ENCODE data around the gene LIPN.

The LIPN gene

DNA sequence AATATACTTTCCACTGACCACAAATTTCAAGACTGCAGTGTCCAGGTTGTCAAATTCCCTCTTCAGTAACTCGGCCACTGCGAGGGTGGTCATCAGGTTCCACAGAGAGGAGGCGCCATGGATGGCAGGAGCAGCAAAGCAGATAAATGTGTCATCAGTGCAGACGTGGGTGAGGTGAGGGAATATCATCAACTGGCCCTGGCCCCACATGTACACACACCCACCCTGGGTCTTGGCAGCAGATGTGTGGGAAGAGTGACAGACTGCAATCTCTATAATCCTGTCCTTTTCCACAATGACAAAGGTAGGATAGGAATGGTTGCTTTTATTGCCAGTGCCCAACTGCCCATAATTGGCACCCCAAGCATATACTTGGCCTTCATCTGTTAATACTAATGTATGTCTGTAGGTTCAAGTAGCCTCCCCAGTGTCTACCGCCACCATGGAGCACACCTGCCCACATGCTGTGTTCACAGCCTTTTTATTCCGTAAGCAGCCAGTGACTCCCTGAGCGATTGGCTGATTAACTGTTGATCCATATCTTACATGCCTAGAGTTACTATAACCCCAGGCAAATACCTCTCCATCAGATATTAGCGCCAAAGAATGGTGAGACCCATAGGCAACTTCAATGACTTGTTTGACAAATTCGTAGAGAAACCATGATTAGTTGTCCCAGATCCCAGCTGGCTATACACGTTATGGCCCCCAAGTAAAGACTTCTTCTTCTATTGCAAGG is 26.4 kb downstream of the LIPN start:
- no peak for DNase-seq (ENCODE audit: low read depth in 2 of 2)

DNA sequence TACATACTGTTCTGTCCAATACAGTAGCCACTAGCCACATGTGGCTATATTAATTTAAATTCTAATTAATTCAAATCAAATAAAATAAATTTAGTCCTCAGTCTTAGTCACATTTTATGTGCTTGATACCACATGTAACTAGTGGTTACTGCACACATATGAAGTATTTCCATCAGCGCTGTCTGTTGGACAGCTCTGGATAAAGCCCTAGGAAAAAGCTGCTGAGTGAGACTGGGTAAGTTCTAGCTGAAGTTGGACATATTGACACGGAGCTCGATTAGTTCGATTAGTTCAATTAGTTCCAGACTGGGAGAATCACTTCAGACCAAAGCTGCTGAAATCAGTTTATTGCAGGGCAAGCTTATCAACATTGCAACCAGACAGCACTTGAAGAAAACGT is 27.6 kb downstream of the LIPN start:
- no peak for DNase-seq (ENCODE audit: low read depth in 2 of 2)

DNA sequence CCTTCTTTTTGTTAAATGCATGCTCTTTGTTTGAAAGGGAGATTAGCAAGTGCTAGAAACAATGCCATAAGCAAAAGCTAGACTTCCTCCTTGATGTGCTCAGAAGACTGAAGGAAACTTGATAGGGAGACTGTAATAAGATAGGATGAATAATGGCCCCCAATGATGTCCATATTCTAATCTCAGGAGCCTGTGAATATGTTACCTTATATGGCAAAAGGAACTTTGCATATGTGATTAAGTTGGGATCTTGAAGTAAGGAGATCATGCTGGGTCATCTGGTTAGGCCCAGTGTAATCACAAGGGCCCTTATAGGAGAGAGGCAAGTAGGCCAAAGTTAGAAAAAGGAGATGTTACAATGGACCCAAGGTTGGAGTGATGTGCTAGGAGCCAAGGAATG is 29.1 kb downstream of the LIPN start:
- no peak for DNase-seq (ENCODE audit: low read depth in 2 of 2)

DNA sequence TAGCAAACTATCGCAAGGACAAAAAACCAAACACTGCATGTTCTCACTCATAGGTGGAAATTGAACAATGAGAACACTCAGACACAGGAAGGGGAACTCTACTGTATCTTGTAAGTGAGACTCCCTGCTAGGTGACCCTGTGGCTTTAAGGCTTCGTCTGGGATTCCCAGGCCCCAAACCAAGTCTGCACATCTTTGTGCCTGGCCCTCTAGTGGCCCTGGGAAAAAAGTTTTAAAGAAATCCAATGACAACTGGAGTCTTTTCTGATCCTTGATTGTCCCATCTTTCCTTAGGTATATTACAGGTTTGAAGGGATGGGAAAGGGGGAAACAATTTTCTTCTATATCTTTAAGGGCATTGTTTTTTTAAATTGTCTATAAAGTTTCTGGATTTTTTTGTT is 32.1 kb downstream of the LIPN start:
- no peak for DNase-seq (ENCODE audit: low read depth in 2 of 2)

DNA sequence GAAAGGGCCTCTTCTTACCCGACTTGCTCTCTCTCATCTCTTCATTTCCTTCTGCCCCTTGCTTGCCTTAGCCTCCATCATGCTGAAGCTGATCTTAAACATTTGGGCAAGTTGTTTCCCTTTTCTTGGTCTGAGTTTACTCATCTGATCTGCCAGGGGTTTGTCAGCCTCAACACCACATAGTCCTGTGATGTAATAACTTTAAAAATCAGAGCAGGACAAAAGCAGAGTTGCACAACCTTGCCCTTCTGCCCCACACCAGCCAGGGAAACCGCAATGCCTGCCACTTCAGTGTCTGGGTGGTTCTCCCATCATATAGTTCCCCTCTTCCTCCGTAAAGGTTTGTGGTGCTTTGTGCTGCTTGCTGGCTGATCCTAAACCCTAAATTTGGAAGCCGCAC is 32.8 kb downstream of the LIPN start:
- DNase-seq (ENCODE audit: low read depth in 2 of 2), result no peak

DNA sequence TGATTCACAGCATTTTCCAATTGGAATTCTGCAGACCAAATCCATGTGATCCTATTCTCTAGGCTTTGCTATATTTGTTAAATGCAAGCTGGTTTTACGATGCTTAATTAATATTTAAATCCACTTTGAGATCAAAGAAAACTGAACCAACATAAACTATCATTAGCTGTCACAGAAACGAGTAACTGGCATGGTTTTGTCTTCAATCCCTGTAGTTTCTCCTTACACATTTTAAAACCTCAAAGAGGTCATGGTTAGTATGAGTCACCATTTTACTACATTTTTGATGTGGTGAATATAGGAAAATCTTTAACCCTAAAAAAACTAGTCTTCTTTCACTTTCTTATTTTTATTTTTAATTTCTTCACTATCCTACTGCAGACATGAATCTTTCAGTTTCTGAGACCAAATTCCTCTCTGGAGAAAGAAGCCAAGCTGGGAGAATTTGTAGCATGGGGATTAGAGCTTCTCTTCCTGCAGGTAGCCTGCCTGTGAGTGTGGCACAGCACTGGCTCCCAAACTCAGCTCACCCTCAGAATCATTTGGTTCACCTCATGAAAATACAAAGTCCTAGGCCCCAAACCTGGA is 34.0 kb downstream of the LIPN start:
- no peak for DNase-seq (ENCODE audit: low read depth in 2 of 2)

DNA sequence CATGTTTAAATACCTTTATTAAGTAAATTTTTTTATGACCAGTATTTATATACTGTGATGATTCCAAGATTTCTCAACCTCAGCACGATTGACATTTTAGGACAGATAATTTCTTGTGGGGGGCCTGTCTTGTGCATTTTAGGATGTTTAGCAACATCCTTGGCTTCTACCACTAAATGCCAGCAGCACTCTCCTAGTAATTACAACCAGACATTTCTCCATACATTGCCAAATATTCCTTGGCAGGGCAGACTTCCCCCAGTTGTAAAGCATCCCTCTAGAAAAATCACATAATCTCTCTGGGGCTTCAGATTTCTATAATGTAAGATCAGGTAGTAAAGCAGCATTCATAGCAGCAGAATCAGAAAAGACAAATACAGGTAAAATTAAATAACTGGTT is 34.9 kb downstream of the LIPN start:
- no peak for DNase-seq (ENCODE audit: low read depth in 2 of 2)

DNA sequence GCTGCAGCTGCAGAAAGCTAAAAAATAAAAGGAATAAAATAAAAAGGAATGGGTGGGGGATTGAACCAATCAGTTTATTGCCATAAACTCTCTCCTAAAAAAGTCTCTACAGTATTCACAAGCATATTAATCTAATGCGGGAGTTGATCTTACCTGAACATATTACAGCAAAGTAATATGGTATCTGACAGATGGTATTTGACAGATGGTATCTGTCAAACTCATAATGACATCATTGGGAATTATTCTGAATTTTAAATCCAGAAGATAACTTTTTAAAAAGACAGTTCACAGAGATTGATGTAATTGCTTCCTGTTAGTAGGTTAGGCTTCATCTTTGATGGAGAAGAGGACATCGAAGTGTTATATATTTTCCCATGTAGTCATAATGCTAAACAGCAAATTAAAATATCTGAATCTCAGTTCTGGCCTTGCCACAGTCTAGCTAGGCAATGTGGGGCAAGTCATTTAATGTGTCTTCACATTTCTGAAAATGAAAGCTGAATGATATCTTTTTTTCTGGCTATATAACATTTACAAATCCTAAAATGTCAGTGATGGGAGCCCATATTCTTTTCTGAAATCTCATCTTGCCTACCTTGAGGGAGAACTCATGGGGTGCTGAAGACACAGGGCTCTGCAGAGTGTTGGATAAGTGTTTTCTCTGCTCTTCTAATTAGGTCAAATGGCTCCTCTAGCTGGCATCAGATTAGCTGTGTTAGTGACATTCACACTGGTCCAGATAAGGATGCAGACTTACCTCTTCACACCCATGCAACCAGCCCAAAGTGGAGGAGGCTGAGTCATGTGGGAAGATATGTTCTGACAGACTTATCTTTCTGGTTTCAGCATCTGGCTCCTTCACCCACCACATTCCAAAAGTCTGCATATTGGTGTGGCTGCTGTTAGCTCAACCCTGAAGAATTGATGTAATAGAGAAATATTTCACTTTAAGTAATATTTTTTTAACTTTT is 40.6 kb downstream of the LIPN start:
- no peak for DNase-seq (ENCODE audit: low read depth in 2 of 2)

DNA sequence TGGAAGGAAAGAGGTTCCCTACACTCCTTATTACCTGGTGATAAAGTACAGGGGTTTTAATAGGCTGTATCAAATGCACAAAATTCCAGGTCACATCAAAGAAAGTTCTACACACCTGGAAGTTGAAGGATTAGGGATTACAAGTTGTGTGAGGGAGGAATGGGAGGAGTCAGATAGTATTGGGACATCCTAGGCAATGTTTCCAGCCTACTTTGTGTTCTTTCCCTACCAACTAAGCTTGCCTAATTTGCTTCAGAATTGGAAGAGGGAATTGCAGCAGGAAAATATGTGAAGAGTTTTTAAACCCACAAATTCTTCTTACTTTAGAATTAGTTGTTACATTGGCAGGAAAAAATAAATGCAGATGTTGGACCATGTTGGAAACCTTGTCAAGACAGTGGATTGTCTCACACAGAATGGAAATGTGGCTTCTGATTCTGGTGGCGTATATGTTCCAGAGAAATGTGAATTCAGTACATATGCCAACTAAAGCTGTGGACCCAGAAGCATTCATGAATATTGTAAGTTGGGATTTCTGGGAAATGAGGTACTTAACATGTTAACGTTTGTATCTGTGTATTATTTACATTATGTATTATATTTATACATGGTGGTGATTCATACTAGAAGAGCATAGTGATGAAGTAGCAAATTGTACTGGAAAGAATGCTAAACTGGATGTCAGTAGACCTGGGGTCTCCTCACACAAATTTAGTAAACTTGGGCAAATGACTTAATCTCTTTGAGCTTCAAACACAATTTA is 42.9 kb downstream of the LIPN start, which contains the start of gene LIPM:
LIPM (plus strand) TSS at position 208 of the 763 bp plus-strand sequence; CDS start at position 375, 167 bp downstream.
- no peak for DNase-seq (ENCODE audit: low read depth in 2 of 2)

DNA sequence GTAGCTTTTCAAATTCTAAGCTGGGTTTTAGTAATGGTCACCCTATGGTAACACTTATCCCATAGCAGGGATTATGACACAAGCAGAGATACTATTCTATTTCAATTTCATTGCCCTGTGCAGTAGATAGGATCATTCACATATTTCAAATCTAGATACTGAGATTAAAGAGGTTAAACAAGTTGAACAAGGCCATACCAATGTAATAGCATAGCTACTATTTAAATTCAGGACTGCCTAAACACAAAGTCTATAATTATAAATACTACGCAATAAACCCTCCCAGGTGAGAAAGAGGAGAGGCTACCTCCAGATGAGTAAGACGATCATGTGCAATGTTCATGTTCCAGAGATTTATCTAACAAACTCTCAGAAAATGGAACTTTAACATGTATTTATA is 43.8 kb downstream of the LIPN start:
- no peak for DNase-seq (ENCODE audit: low read depth in 2 of 2)

DNA sequence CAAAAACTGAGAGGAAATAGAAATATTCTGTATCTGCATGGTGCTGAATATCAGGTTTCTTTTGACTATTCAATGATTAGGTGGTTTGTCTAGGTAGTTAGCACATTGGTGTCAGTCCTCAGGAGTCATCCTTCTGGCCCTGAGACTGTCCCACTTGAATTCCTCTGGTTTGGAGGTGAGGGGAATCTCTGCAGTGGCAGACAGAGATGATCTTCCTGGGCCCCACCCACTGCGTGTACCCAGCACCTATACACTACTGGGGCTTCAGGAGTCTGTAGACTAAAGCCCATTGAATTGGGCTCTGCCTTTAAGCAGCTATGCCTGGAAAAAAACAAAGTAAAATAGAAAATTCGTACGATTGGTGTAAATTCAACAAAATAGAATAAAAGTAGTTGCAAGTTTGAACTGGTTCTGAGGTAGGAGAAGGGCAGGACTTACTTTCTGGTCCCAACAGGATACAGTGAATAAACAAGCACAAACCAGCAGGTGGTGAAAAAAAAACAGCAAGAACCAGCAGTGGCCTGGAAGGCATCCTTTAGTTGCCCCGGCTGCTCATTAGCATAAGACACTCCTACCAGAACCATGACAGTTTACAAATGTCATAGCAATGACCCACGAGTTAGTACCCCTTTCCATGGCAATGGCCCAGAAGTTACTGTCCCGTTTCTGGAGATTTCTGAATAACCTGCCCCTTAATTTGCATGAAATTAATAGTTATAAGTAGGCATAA is 44.4 kb downstream of the LIPN start:
- DNase-seq (ENCODE audit: low read depth in 2 of 2), result no peak

DNA sequence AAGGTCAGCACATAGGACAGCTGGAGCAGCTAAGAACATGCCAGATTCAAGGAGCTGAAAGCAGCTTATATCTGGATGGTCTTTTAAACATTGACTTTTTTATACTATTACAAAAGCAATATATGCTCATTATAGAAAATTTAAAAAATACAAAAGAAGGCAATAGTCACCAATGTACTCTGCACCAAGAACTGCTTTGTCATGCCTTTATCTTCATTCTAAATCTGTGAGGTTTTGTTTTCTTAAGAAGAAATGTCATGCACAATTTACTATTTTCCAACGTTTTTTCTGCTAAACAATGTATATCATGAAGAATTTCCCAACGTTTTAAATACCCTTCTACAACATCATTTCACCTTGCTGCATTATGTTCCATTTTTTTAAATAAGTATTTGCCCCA is 45.5 kb downstream of the LIPN start:
- DNase-seq (ENCODE audit: low read depth in 2 of 2), result no peak

DNA sequence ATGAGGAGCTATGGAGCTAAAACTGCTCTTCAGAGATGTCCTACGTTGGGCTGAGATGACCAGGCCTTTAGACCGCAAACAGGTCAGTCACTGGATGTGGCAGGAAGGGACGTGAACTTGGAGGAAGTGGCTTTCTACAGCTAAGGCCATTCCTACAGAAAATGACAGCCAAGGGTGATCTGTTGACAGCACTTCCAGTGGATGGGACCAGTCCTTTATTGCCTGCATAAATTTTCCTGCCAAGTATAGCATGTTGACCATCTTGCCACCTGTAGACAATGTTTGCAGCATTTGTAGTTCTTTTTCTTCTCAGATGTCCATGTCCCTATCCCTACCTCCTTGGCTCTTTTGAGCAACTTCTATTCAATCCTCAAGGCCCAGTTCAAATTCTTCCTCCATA is 46.1 kb downstream of the LIPN start:
- no peak for DNase-seq (ENCODE audit: low read depth in 2 of 2)

DNA sequence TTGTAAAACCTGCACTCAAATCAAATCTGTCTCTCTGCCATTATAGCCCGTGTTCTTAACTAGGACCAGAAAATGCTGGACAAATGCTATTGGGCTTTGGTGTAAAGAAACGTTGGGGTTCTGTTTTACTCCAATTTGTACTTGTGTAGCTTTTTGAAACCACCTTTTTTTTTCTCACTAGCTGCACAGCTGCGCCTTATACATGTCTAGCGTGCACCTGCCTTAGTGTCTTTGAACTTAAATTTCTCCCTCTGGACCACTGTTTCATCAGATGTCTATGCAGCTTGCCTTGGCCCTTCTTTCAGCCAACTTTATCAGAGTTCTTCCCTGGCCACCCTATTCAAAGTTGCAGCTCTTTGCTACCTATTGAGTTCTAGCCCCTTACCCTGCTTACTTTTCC is 49.8 kb downstream of the LIPN start:
- DNase-seq (ENCODE audit: low read depth in 2 of 2), result no peak

DNA sequence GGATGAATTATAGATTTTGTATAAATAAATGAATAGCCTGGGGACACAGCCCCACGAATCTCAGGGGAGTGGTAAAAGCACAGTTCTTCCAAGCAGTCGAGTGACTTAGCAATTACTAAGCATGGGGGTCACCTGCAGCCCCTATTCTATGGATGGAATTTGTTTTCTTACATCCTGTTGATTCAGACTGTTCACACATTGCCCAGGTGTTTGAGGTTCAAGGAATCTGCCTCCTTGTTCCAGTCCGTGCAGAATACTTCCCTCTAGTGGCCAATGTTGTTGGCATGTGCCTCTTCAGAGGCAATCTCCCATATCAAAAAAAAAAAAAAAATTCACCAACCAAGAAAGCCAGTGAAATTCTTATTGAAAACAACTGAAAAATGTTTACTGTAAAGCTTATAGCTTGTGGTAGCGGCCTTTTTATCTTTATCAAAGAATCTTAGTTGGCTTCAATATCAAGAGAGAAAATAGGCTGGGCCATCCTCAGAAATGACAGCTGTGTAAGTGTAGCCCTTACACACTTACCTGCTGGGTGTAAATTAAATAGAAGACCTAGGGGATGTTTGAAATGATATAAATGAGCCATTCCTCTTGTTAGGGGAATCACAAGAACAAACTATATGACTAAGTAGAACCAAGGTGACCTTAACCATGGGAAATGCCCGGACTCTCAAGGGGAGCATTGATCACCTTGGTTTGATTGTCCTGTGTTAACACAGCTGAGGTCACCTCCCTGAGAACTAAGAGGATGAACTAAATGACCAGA is 50.6 kb downstream of the LIPN start:
- no peak for DNase-seq (ENCODE audit: low read depth in 2 of 2)

DNA sequence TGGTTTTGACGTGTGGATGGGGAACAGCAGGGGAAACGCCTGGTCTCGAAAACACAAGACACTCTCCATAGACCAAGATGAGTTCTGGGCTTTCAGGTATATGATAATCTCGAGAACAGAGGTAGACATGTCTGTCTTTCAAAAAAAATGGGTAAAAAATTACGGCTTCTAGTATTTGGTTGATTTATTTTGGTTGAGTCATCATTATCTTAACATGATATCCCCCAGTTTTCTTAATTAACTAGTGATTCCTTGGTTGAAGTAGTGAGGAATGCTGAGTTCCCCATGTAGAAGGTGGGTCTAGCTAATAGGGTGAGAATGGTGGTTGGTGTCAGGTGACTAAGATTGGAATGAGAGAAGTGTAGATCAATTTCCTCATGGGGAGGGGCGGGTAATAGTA is 53.4 kb downstream of the LIPN start:
- DNase-seq (ENCODE audit: low read depth in 2 of 2), result no peak

DNA sequence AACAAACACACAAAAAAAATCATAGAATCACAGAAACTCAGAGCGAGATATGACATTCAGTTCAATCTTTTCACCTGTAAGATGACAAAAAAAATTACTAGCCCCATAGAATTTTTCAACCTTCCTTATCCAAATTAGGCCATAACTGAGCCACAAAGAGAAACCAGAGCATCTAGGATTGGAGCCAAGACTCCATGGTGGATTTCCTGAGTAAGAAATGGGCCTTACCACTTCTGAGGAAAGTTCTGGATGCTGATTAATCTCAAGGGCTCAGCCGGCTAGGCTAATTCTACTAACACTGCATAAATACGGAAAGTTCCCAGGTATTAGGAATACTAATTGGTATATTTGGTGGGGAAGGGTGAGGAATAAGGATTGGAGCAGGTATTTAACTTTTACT is 59.5 kb downstream of the LIPN start:
- no peak for DNase-seq (ENCODE audit: low read depth in 2 of 2)

DNA sequence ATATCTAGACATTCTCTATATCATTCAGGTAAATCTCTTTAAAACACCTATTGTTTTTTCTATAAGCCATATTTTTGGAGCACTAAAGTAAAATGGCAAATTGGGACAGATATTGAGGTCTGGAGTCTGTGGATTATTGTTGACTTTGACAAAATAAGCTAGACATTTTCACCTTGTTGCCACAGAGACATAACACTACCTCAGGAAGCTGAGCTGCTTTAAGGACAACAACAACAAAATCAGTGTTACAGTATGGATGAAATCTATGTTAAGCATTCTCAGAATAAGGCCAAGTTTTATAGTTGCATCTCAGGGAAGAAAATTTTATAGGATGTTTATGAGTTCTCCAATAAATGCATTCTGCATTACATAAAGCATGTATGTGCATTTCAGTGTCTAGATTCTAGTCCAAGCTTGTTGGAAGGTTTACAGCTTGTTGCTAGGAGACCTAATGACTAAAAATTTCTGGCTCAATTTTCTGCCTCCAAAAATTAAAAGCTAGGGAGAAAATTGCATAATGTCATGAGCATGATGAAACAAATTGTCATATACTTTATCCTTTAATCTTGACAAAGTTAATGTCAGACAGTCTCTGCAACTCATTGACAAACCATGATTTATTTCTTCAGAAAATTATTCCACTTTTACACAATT is 61.1 kb downstream of the LIPN start:
- no peak for DNase-seq (ENCODE audit: low read depth in 2 of 2)

DNA sequence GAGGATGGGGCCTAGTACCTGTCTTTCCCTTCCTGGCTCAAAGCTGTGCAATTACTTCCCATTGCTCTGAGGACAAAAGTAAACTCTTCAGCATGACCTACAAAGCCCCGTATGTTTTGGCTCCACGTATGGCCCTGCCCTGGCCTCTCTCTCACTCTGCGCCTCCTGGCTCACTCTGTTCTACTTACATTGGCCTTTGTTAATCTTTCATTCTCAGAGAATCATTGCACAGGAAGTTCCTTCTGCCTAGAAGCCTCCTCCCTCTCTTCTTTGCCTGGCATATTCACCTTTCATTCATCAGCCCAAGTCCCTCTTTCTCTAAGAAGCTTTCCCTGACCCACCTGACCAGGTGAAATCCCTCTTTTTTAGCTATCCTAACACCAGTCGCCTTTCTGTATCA is 66.6 kb downstream of the LIPN start:
- DNase-seq (ENCODE audit: low read depth in 2 of 2), result no peak

DNA sequence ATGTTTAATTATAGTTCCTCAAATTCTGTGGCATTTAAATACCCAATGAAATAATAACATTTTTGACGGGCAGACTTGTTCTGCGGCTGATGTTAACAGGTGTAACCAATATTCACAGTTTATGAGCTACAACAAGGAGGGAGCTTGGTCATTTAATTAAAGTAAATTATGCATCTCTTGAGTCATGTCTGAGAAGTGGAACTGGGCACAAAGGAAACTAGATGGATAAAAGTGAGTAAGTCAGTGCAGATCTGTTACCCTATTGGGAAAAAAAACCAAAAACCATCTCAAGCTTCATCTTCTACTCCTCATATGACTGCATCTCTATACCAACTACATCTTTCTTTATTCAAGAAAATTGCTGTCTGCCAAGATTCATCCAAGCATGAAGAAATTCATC is 67.9 kb downstream of the LIPN start:
- DNase-seq (ENCODE audit: low read depth in 2 of 2), result no peak

Data from activated CD4-positive, alpha-beta T cell treated with anti-CD3 and anti-CD28 coated beads for 24 hours (primary cell).